NCI-H2107 treated with DMSO at 0.1 percent for 48 hours (cell line): Measurements from ENCODE around the gene ANKRD24.
"Not testable (repeated sequence)": the region's sequence is repeated elsewhere in the genome, so short reads cannot be mapped to it uniquely, and the experiment has no call there.

Experiments used
- DNase-seq: peaks from one replicate; lab custom pipeline; 2025; ENCODE audit not compliant: unreplicated experiment; lab: John Stamatoyannopoulos, UW

The ANKRD24 gene

DNA sequence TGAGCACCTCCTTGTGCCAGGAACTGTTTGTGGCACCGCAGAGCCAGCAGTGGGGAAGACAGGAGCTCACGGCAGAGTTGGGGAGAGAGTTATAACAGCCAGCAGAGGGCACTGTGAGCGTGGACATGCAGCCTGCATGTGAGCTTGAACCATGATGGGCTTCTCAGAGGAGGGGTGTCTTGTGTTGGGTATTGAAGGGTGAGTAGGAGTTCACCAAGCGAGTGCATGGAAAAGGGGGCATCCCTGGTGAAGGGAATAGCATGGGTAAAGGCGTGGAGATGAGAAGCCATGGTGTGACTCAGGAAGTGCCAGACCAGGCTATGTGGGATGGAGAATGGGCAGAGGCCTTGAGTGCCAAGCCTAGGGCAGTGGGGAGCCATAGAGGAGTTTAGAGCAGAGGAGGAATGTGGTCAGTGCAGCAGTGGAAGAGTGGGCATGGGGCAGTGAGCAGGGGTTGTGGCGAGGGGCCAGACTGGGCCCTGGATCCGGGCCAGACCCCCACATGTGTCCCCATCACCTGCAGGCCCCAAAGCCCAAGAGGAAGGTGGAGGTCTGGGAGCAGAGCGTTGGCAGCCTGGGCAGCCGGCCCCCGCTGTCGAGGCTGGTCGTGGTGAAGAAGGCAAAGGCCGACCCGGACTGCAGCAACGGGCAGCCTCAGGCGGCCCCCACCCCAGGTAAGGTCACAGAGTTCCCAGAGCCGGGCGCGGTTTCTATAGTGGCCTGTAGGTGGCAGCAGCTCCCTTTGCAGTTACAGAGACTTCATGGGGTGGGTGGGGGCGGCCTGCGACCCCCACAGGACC is 84.8 kb downstream of the ANKRD24 start:
- peak; percentile 24 for DNase-seq

DNA sequence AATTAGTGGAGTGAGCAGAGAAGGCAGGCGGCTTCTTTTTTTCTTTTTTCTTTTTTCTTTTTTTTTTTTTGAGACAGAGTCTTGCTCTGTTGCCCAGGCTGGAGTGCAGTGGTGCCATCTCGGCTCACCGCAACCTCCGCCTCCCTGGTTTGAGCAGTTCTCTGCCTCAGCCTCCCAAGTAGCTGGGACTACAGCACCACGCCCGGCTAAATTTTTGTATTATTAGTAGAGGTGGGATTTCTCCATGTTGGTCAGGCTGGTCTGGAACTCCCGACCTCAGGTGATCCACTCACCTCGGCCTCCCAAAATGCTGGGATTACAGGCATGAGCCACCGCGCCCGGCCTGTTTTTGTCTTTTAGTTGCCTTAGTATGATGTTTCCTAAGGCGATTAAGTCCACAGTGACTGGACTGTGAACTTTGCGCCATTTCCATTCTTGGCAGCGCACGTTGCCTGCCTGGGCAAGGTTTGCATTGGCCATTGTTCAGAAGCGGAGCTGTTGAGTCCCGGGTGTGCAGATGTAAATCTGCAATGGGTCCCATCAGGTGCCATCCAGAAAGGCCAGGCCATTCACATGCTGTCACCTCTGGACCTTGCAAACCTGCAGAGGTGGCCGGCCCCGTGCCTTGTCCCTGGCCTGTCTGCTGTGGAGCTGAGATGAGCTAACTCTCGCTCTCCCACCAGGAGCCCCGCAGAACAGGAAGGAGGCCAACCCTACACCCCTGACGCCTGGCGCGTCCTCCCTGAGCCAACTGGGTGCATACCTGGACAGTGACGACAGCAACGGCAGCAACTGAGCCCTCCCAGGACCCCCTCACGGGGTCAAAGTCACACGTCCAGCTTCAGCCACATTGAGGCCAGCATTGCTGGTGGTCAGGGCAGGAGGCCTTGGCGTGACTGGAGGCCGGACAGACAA is 85.7 kb downstream of the ANKRD24 start:
- no peak for DNase-seq

DNA sequence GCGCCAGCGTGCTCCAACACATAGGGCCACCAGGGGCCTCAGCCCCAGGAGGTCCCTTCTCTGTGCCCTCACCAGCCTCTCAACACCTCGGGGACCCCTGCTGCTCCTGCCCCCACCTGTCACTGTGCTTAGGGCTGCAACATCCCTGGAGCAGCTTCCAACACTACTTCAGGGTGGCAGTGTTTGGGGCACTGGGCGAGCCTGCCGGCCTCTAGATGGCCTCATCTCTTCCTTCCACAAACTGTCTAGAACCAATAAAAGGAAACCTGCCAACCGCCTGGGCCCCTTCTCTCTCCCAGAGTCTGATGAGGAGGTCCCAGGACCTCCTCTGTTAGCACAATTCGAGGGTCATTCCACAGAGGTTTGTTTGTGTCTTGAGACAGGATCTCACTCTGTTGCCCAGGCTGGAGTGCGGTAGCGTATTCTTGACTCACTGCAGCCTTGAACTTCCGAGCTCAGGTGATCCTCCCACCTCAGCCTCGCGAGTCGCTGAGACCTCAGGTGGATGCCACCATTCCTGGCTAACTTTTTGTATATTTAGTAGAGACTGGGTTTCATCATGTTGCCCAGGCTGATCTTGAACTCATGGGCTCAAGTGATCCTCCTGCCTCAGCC is 86.4 kb downstream of the ANKRD24 start:
- DNase-seq: no peak

DNA sequence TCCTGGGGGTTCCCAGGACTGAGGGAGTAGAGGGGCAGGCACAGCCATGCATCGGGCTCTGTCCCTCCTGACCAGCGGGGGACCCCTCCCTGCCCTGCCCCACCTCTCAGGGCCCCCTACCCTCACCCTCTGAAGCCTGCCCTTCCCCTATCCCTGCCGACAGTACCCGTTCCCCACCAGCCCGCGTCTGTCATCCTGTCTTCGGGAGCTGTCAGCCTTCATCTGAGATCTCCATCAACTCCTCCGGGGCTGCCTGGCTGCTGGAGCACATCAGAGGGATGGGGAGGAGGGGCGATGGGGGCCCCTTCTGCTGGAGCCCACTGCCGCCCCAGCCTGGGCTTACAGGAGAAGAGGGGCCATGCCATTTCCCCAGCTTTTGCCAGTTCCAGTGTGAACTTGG is 90.4 kb downstream of the ANKRD24 start:
- DNase-seq: no peak

DNA sequence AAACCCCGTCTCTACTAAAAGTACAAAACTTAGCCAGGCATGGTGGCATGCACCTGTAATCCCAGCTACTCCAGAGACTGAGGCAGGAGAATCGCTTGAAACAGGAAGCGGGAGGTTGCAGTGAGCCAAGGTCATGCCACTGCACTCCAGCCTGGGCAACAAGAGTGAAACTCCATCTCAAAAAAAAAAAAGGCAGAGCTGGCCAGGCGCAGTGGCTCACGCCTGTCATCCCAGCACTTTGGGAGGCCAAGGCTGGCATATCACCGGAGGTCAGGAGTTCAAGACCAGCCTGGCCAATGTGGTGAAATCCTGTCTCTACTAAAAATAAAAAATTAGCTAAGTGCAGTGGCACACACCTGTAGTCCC is 91.8 kb downstream of the ANKRD24 start:
- DNase-seq: not testable (repeated sequence)
